Vagina (tissue), 2 donors: Measurements from ENCODE around the gene TRIM26. TPM values are rescaled to one million over a fixed set of nuclear protein-coding genes. Genes with fewer than 3 reads are reported as not detected.
"Not testable (repeated sequence)": the region's sequence is repeated elsewhere in the genome, so short reads cannot be mapped to it uniquely, and the experiment has no call there.

Experiments
- DNase-seq, 2 donors: peaks; one replicate each; pipeline ENCODE4 v3.0.0-alpha.2; 2017; ENCODE audit errors: extremely low spot score in 2 of 2
- H3K27ac ChIP-seq: fragments of 200-600 bp; sonication (generic); one replicate; pipeline ENCODE4 v1.5.1; 2019
- H3K27me3 ChIP-seq: fragments of 200-600 bp; sonication (generic); one replicate; pipeline ENCODE4 v1.5.1; 2019
- H3K36me3 ChIP-seq, 2 donors: fragments of 200-600 bp; sonication (generic); one replicate each; pipeline ENCODE4 v1.5.1; 2017 to 2019
- H3K4me1 ChIP-seq: fragments of 200-600 bp; sonication (generic); one replicate; pipeline ENCODE4 v1.5.1; 2019
- H3K4me3 ChIP-seq, 2 donors: fragments of 200-600 bp; sonication (generic); 1 replicate in 1 of 2; 2 replicates in 1 of 2; pipeline ENCODE4 v1.5.1; 2016 to 2019
- H3K9me3 ChIP-seq: fragments of 200-600 bp; sonication (generic); one replicate; pipeline ENCODE4 v1.5.1; 2019
- POLR2A ChIP-seq, 2 donors: fragments of 450-650 bp; IDR thresholded peaks; one replicate each; pipeline ENCODE4 v1.6.1; 2017; ENCODE audit warnings: antibody characterized with exemption in 2 of 2, mild to moderate bottlenecking in 2 of 2, moderate library complexity in 2 of 2
- POLR2AphosphoS5 ChIP-seq, 2 donors: sonication (generic); formaldehyde crosslinking; IDR thresholded peaks; one replicate each; pipeline ENCODE4 v1.9.0; 2017; ENCODE audit warnings: antibody characterized with exemption in 2 of 2, mild to moderate bottlenecking in 2 of 2, low read depth in 1 of 2; ENCODE audit not compliant: insufficient read depth in 1 of 2
- intact Hi-C: fragments of 100-400 bp; cut with DNase I; formaldehyde crosslinking; loops from one replicate; pipeline ENCODE4 v1.15.1; 2023
- total RNA-seq: library from RNA; depleted of rRNA; stranded (reverse); fragments of >200 nt; gene quantifications from one replicate; pipeline ENCODE4 v1.2.3, GENCODE V29; 2016
- TF ChIP-seq, protein P1 (sequence below), 3 experiments: fragments of 450-650 bp in 2 of 3; fragments of 200-600 bp in 1 of 3; sonication (generic) in 1 of 3; IDR thresholded peaks; one replicate each; pipeline ENCODE4 v1.5.1; 2017 to 2019; ENCODE audit warnings: antibody characterized with exemption in 3 of 3, mild to moderate bottlenecking in 2 of 3, moderate library complexity in 2 of 3

TRIM26 gene
- total RNA-seq, 1 donor from 2014 or later, result 35.4 TPM

DNA sequence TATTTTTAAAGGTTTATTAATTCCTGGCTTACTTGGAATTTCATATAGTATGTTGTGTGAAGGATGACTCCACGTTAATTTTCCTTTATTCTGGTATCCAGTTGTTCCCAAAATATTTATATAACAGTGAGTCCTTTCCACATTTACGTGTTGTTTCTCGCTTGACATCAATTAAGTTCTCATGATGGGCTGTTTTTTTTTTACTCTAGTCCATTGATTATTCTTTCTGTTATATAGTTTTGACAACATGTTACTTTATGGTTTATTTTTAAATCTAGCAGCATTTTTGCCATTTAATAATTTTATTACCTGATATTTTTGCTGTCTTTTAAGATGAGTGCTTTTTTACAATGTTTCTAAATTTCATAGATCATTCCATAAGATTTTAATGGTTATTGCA is 70.5 kb downstream of the TRIM26 start:
- Histone ChIP-seq H3K27me3 (no peaks in the 10 kb centered on the region), H3K36me3 (no peaks in the 10 kb centered on the region), H3K9me3 (no peaks in the 10 kb centered on the region), H3K27ac (no peak overlapping the region), H3K4me1 (no peaks in the 10 kb centered on the region), H3K4me3 (no peak overlapping the region)
- DNase-seq, result no peak
- TF ChIP-seq POLR2A (IDR thresholded peaks at IDR 0.05), result no peak
- TF ChIP-seq POLR2AphosphoS5 (IDR thresholded peaks at IDR 0.05; ENCODE audit: insufficient read depth in 1 of 2, low read depth in 1 of 2), result no peak
- TF ChIP-seq, protein P1, sequence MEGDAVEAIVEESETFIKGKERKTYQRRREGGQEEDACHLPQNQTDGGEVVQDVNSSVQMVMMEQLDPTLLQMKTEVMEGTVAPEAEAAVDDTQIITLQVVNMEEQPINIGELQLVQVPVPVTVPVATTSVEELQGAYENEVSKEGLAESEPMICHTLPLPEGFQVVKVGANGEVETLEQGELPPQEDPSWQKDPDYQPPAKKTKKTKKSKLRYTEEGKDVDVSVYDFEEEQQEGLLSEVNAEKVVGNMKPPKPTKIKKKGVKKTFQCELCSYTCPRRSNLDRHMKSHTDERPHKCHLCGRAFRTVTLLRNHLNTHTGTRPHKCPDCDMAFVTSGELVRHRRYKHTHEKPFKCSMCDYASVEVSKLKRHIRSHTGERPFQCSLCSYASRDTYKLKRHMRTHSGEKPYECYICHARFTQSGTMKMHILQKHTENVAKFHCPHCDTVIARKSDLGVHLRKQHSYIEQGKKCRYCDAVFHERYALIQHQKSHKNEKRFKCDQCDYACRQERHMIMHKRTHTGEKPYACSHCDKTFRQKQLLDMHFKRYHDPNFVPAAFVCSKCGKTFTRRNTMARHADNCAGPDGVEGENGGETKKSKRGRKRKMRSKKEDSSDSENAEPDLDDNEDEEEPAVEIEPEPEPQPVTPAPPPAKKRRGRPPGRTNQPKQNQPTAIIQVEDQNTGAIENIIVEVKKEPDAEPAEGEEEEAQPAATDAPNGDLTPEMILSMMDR (IDR thresholded peaks at IDR 0.05), result no peak
- intact Hi-C loops, result no loop called here

DNA sequence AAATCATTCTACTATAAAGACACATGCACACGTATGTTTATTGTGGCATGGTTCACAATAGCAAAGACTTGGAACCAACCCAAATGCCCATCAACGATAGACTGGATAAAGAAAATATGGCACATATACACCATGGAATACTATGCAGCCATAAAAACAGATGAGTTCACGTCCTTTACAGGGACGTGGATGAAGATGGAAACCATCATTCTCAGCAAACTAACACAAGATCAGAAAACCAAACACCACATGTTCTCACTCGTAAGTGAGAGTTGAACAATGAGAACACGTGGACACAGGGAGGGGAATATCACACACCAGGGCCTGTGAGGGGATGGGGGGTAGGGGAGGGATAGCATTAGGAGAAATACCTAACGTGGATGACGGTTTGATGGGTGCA is 73.0 kb downstream of the TRIM26 start:
- H3K4me1 ChIP-seq, H3K36me3 ChIP-seq, H3K9me3 ChIP-seq, H3K27me3 ChIP-seq, H3K4me3 ChIP-seq, intact Hi-C loops, H3K27ac ChIP-seq, DNase-seq: not testable (repeated sequence)

DNA sequence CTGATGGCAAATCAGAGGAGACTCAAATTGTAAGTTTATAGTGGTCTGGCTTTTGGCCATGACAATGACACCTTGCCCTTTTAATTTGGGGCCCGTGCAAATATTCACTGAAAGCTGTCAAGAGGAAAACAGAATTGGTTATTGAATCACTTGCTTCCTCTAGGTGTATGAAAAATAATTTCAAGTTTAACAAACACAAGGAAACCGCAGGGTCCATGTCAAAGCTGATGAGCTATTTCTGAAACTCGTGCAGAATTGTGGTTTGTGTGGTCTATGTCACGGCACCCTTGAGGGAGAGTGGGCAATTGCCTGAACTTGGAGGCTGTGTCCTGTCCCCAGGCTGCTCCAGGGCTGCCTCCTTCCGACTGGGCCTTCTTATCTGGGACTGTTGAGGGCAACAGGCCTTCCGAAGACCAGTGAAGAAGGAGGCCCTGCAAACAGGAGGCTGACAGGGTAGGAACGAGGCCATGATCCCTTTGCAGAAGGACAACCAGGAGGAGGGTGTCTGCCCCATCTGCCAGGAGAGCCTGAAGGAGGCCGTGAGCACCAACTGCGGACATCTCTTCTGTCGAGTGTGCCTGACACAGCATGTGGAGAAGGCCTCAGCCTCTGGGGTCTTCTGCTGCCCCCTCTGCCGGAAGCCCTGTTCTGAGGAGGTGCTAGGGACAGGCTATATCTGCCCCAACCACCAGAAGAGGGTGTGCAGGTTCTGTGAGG is 76.5 kb downstream of the TRIM26 start:
- H3K27ac ChIP-seq, result no peak overlapping the region
- intact Hi-C loops, result no loop called here
- H3K27me3 ChIP-seq, result no peaks in the 10 kb centered on the region
- H3K4me1 ChIP-seq, result no peaks in the 10 kb centered on the region
- TF ChIP-seq POLR2A (IDR thresholded peaks at IDR 0.05), result no peak
- no peak for TF ChIP-seq POLR2AphosphoS5 (IDR thresholded peaks at IDR 0.05; ENCODE audit: insufficient read depth in 1 of 2, low read depth in 1 of 2)
- TF ChIP-seq, protein P1 (IDR thresholded peaks at IDR 0.05), result no peak
- H3K36me3 ChIP-seq, result no peaks in the 10 kb centered on the region
- no peaks in the 10 kb centered on the region for H3K9me3 ChIP-seq
- H3K4me3 ChIP-seq, result no peak overlapping the region
- no peak for DNase-seq

DNA sequence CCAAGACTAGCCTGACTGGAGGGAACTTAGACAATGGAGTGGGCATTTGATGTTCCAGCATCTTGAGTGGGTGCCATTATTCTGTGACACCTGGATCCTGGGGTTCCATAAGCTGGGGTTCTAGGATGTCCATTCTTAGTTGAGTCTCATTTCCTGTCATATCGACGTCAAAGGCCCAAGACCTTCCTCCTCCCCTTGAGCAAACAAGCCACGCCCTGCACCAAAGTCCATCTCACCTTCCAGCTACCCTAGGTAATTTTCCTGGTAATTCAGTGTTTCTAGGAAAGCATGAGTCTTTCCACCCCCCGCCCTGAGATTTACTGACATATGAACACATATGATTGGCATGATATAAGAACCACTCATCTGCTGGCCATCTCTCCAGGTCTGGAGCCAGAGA is 77.4 kb downstream of the TRIM26 start, which contains the start of gene TRIM40:
Gene TRIM40 (plus strand): TSS at position 384 of the 400 bp plus-strand sequence. CDS start 897 bp downstream, outside the sequence.
- TF ChIP-seq, protein P1 (IDR thresholded peaks at IDR 0.05), result no peak
- TF ChIP-seq POLR2AphosphoS5 (IDR thresholded peaks at IDR 0.05; ENCODE audit: insufficient read depth in 1 of 2, low read depth in 1 of 2) (no peak), POLR2A (IDR thresholded peaks at IDR 0.05) (no peak)
- H3K27me3 ChIP-seq, result no peaks in the 10 kb centered on the region
- intact Hi-C loops, result no loop called here
- H3K9me3 ChIP-seq, result no peaks in the 10 kb centered on the region
- DNase-seq, result no peak
- H3K36me3 ChIP-seq, result no peaks in the 10 kb centered on the region
- no peak within 1 kb of the TSS for H3K27ac ChIP-seq
- H3K4me3 ChIP-seq, result no peak within 1 kb of the TSS
- no peaks in the 10 kb centered on the region for H3K4me1 ChIP-seq

DNA sequence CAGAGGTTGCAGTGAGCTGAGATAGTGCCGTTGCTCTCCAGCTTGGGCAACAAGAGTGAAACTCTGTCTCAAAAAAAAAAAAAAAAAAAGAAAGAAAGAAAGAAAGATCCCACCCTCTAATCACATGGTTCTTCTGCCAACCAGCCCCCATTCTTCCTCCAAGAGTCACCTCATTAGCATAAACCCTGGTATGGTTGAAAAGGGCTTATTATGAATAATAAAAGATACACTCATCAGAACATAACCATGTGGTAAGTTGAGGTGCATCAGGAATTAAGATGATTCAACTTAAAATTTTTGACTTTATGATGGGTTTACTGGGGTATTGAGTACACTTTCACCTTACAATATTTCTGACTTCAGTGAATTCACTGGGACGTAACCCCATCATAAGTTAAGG is 78.1 kb downstream of the TRIM26 start:
- H3K27me3 ChIP-seq, result no peaks in the 10 kb centered on the region
- no peak overlapping the region for H3K4me3 ChIP-seq
- no peaks in the 10 kb centered on the region for H3K36me3 ChIP-seq
- H3K4me1 ChIP-seq, result no peaks in the 10 kb centered on the region
- TF ChIP-seq, protein P1 (IDR thresholded peaks at IDR 0.05), result no peak
- TF ChIP-seq POLR2AphosphoS5 (IDR thresholded peaks at IDR 0.05; ENCODE audit: insufficient read depth in 1 of 2, low read depth in 1 of 2), result no peak
- TF ChIP-seq POLR2A (IDR thresholded peaks at IDR 0.05), result no peak
- intact Hi-C loops, result no loop called here
- H3K27ac ChIP-seq, result no peak overlapping the region
- no peak for DNase-seq
- H3K9me3 ChIP-seq, result no peaks in the 10 kb centered on the region

Other genes starting within 250 kb of the TRIM26 start
- gene POLR1H, start 152.1 kb downstream of the TRIM26 start, total RNA-seq, result 31.2 TPM
- 19.6 TPM for gene PPP1R11, start 146.2 kb downstream of the TRIM26 start, total RNA-seq
- gene RNF39, start 137.6 kb downstream of the TRIM26 start, total RNA-seq, result 18.2 TPM
- gene TRIM31, start 100.3 kb downstream of the TRIM26 start, total RNA-seq, result not detected
- not detected for gene TRIM40, start 77.3 kb downstream of the TRIM26 start, total RNA-seq
- not detected for gene TRIM10, start 52.2 kb downstream of the TRIM26 start, total RNA-seq
- not detected for gene TRIM15, start 49.9 kb downstream of the TRIM26 start, total RNA-seq
- gene TRIM39, start 113.5 kb upstream of the TRIM26 start, total RNA-seq, result 10.1 TPM
- 152 TPM for gene RPP21, start 131.8 kb upstream of the TRIM26 start, total RNA-seq